HepG2 (cell line): ENCODE data around the gene TMEM240. TPM values are rescaled to one million over a fixed set of nuclear protein-coding genes. Genes with fewer than 3 reads are reported as not detected.

ENCODE experiments used
- AGO1 ChIP-seq: fragments of 200-400 bp; formaldehyde crosslinking; IDR thresholded peaks from 2 replicates; pipeline ENCODE4 v1.6.1; 2017; ENCODE audit warnings: mild to moderate bottlenecking, low read depth, low read length, moderate library complexity; ENCODE audit not compliant: poor library complexity, severe bottlenecking
- JUNB ChIP-seq: sonication (generic); formaldehyde crosslinking; IDR thresholded peaks from 2 replicates; pipeline ENCODE4 v1.8.0; 2022; ENCODE audit warnings: missing genetic modification reagents, mild to moderate bottlenecking, borderline replicate concordance
- KDM1A ChIP-seq: IDR thresholded peaks from 2 replicates; pipeline ENCODE4 v1.6.1; 2016; ENCODE audit warnings: missing compliant biosample characterization
- KDM5B ChIP-seq: sonication (generic); formaldehyde crosslinking; IDR thresholded peaks from 2 replicates; pipeline ENCODE4 v1.4.0; 2020; ENCODE audit warnings: missing genetic modification reagents, mild to moderate bottlenecking, borderline replicate concordance
- KLF15 ChIP-seq: sonication (generic); formaldehyde crosslinking; IDR thresholded peaks from 2 replicates; pipeline ENCODE4 v1.8.1; 2023; ENCODE audit warnings: borderline replicate concordance, mild to moderate bottlenecking, inconsistent platforms, missing genetic modification reagents, mixed read lengths
- MEIS1 ChIP-seq: sonication (generic); formaldehyde crosslinking; IDR thresholded peaks from 2 replicates; pipeline ENCODE4 v1.9.0; 2021; ENCODE audit warnings: mild to moderate bottlenecking, missing genetic modification reagents, moderate library complexity, borderline replicate concordance
- MIER3 ChIP-seq: IDR thresholded peaks from 2 replicates; pipeline ENCODE4 v1.6.1; 2016; ENCODE audit warnings: missing compliant biosample characterization, borderline replicate concordance
- NFE2L1 ChIP-seq: sonication (generic); formaldehyde crosslinking; IDR thresholded peaks from 2 replicates; pipeline ENCODE4 v1.4.0; 2020; ENCODE audit warnings: missing genetic modification reagents, mild to moderate bottlenecking, borderline replicate concordance
- NFKB2 ChIP-seq: sonication (generic); formaldehyde crosslinking; IDR thresholded peaks from 2 replicates; pipeline ENCODE4 v1.4.0; 2020; ENCODE audit warnings: missing genetic modification reagents, borderline replicate concordance
- POLR2AphosphoS5 ChIP-seq: IDR thresholded peaks from 2 replicates; pipeline ENCODE4 v1.6.1; 2012; ENCODE audit warnings: low read depth, low read length
- PPARG ChIP-seq: conservative IDR thresholded peaks from 2 replicates; pipeline ENCODE4 v1.6.1; 2016; ENCODE audit warnings: missing biosample characterization, missing genetic modification reagents
- SNAPC2 ChIP-seq: sonication (generic); formaldehyde crosslinking; IDR thresholded peaks from 2 replicates; pipeline ENCODE4 v1.8.1; 2022; ENCODE audit warnings: mild to moderate bottlenecking, missing genetic modification reagents
- STAT5B ChIP-seq: sonication (generic); formaldehyde crosslinking; IDR thresholded peaks from 2 replicates; pipeline ENCODE4 v1.4.0; 2020; ENCODE audit warnings: missing genetic modification reagents
- TFDP2 ChIP-seq: sonication (generic); formaldehyde crosslinking; IDR thresholded peaks from 2 replicates; pipeline ENCODE4 v1.4.0; 2020; ENCODE audit warnings: missing genetic modification reagents
- TMF1 ChIP-seq: sonication (generic); formaldehyde crosslinking; IDR thresholded peaks from 2 replicates; pipeline ENCODE4 v1.8.1; 2022; ENCODE audit warnings: low read depth, missing genetic modification reagents
- ZBTB20 ChIP-seq: sonication (generic); formaldehyde crosslinking; IDR thresholded peaks from 2 replicates; pipeline ENCODE4 v1.8.1; 2023; ENCODE audit warnings: missing genetic modification reagents, low read depth, mild to moderate bottlenecking, borderline replicate concordance
- ZBTB21 ChIP-seq: sonication (generic); formaldehyde crosslinking; IDR thresholded peaks from 2 replicates; pipeline ENCODE4 v1.4.0; 2020; ENCODE audit warnings: missing genetic modification reagents
- ZKSCAN8 ChIP-seq: IDR thresholded peaks from 2 replicates; pipeline ENCODE4 v1.6.1; 2016; ENCODE audit warnings: borderline replicate concordance, missing genetic modification reagents, missing compliant biosample characterization
- ZNF12 ChIP-seq: sonication (generic); formaldehyde crosslinking; IDR thresholded peaks from 2 replicates; pipeline ENCODE4 v1.5.0; 2020; ENCODE audit warnings: missing genetic modification reagents
- ZNF24 ChIP-seq: fragments of 450-650 bp; IDR thresholded peaks from 2 replicates; pipeline ENCODE4 v1.6.1; 2017; ENCODE audit warnings: antibody characterized with exemption, mild to moderate bottlenecking
- ZNF3 ChIP-seq: IDR thresholded peaks from 2 replicates; pipeline ENCODE4 v1.7.0; 2017; ENCODE audit warnings: inconsistent platforms
- ZNF335 ChIP-seq: sonication (generic); formaldehyde crosslinking; IDR thresholded peaks from 2 replicates; pipeline ENCODE4 v1.4.0; 2020; ENCODE audit warnings: missing genetic modification reagents
- ZNF446 ChIP-seq: sonication (generic); formaldehyde crosslinking; IDR thresholded peaks from 2 replicates; pipeline ENCODE4 v1.5.0; 2020; ENCODE audit warnings: mild to moderate bottlenecking, missing genetic modification reagents
- ZNF652 ChIP-seq: IDR thresholded peaks from 2 replicates; pipeline ENCODE4 v1.6.1; 2016; ENCODE audit warnings: low read depth, borderline replicate concordance
- ZNF670 ChIP-seq: sonication (generic); formaldehyde crosslinking; IDR thresholded peaks from 2 replicates; pipeline ENCODE4 v1.8.0; 2022; ENCODE audit warnings: mild to moderate bottlenecking, missing genetic modification reagents, borderline replicate concordance
- ZNF749 ChIP-seq: sonication (generic); formaldehyde crosslinking; IDR thresholded peaks from 2 replicates; pipeline ENCODE4 v1.8.0; 2022; ENCODE audit warnings: mild to moderate bottlenecking, missing genetic modification reagents, moderate library complexity, borderline replicate concordance
- ZNF75D ChIP-seq: sonication (generic); formaldehyde crosslinking; IDR thresholded peaks from 2 replicates; pipeline ENCODE4 v1.8.1; 2023; ENCODE audit warnings: missing genetic modification reagents, mild to moderate bottlenecking, borderline replicate concordance
- ZNF761 ChIP-seq: sonication (generic); formaldehyde crosslinking; conservative IDR thresholded peaks from 2 replicates; pipeline ENCODE4 v1.4.0; 2020; ENCODE audit warnings: mild to moderate bottlenecking, missing genetic modification reagents
- polyA plus RNA-seq, 8 experiments: library from polyadenylated mRNA; depleted of rRNA in 3 of 8; stranded (reverse) in 7 of 8; unstranded in 1 of 8; fragments of >200 nt; fragmentation: Illumina TruSeq in 4 of 8; extraction: Trizol in 4 of 8; gene quantifications; 2 replicates each; pipeline versions ENCODE4 v1.2.1 to v1.2.3, GENCODE V29; 2011 to 2016; ENCODE audit warnings: low read depth in 4 of 8, missing spikeins in 1 of 8, mixed read lengths in 1 of 8; ENCODE audit not compliant: insufficient read depth in 1 of 8
- total RNA-seq, 5 experiments: library from RNA; depleted of rRNA; stranded (reverse); fragments of >200 nt; fragmentation: Illumina TruSeq; extraction: Trizol; gene quantifications; 2 replicates each; pipeline ENCODE4 v1.2.3, GENCODE V29; 2016; ENCODE audit warnings: low read depth in 1 of 5
- TF ChIP-seq, protein P1 (sequence below): sonication (generic); formaldehyde crosslinking; conservative IDR thresholded peaks from 2 replicates; pipeline ENCODE4 v1.4.0; 2020; ENCODE audit warnings: missing genetic modification reagents

TMEM240 gene
- total and polyA plus RNA-seq, 2 of the 13 experiments (the other 11 are each of a cell fraction or from before 2014, with no cell fraction given) = 0.17 TPM; not detected in 1

DNA sequence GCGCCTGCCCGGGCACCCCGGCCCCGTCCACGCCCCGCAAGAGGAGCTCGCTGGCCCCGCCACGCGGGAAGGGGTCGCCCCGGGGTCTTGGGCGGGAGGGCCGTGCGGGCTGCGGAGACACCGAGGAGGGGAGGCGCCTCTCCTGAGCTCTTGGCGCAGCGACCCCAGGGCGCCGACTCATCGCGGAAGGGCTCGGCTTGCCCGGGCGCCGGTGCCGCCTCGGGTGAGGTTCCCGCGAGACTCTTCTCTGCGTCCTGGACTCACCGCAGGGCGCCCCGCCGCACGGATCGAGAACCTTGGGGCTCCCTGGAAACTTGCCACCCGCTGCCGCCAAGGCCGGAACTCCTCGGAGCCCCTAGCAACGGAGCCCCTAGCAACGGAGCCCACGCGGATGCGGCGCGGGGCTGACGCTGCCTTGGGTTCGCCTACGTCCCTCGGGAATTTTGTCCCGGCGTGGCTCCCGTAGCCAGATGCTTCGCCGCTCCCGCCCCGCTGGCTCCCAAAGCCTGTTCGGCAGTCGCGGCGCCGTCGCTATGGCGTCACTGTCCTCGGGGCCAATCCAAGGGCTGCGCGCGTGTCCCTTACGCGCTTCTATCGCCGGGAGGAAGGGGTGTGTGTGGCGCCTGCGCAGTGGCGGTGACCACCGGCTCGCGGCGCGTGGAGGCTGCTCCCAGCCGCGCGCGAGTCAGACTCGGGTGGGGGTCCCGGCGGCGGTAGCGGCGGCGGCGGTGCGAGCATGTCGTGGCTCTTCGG, 28.7 kb downstream of the TMEM240 start, which contains the start of gene ATAD3A (continued):
- TF ChIP-seq, protein P1, sequence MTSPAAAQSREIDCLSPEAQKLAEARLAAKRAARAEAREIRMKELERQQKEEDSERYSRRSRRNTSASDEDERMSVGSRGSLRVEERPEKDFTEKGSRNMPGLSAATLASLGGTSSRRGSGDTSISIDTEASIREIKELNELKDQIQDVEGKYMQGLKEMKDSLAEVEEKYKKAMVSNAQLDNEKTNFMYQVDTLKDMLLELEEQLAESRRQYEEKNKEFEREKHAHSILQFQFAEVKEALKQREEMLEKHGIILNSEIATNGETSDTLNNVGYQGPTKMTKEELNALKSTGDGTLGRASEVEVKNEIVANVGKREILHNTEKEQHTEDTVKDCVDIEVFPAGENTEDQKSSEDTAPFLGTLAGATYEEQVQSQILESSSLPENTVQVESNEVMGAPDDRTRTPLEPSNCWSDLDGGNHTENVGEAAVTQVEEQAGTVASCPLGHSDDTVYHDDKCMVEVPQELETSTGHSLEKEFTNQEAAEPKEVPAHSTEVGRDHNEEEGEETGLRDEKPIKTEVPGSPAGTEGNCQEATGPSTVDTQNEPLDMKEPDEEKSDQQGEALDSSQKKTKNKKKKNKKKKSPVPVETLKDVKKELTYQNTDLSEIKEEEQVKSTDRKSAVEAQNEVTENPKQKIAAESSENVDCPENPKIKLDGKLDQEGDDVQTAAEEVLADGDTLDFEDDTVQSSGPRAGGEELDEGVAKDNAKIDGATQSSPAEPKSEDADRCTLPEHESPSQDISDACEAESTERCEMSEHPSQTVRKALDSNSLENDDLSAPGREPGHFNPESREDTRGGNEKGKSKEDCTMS (CRISPR knock-in tag) = no peak
- TF ChIP-seq NFE2L1 (CRISPR knock-in tag) = no peak; the same call in 1 of the 2 replicates
- TF ChIP-seq ZNF670 = peak; percentile 82; the same call in 1 of the 2 replicates
- TF ChIP-seq ZNF3 (CRISPR knock-in tag) = no peak
- no peak for TF ChIP-seq SNAPC2 (CRISPR knock-in tag)
- TF ChIP-seq ZNF446 (CRISPR knock-in tag) = 0 out of 2 replicates have a peak, but pooled peaks have one; percentile 51
- no peak for TF ChIP-seq JUNB (CRISPR knock-in tag)
- peak; percentile 51; the same call in 1 of the 2 replicates for TF ChIP-seq NFKB2 (CRISPR knock-in tag)
- TF ChIP-seq MEIS1 (CRISPR knock-in tag) = no peak
- peak; percentile 84; the same call in 1 of the 2 replicates for TF ChIP-seq KDM5B (CRISPR knock-in tag)
- TF ChIP-seq TFDP2 (CRISPR knock-in tag) = peak; percentile 96
- TF ChIP-seq ZNF24 = no peak
- no peak for TF ChIP-seq TMF1 (CRISPR knock-in tag)
- TF ChIP-seq ZNF761 (CRISPR knock-in tag) = 0 out of 2 replicates have a peak, but pooled peaks have one; percentile 50
- peak; percentile 70; the same call in 1 of the 2 replicates for TF ChIP-seq ZBTB20 (CRISPR knock-in tag)
- no peak for TF ChIP-seq PPARG (CRISPR knock-in tag)
- TF ChIP-seq KLF15 (CRISPR knock-in tag) = no peak
- TF ChIP-seq ZNF749 = no peak
- TF ChIP-seq ZNF652 (CRISPR knock-in tag) = peak; percentile 13; the same call in 1 of the 2 replicates
- TF ChIP-seq ZNF335 (CRISPR knock-in tag) = peak; percentile 83
- no peak for TF ChIP-seq STAT5B (CRISPR knock-in tag)
- TF ChIP-seq ZNF12 (CRISPR knock-in tag) = no peak
- TF ChIP-seq ZNF75D = no peak
- TF ChIP-seq MIER3 = peak; percentile 92
- TF ChIP-seq AGO1 = peak; percentile 44
- TF ChIP-seq ZKSCAN8 = no peak; the same call in 1 of the 2 replicates
- TF ChIP-seq POLR2AphosphoS5 = peak; percentile 73
- TF ChIP-seq ZBTB21 = peak; percentile 90; the same call in 1 of the 2 replicates
- TF ChIP-seq KDM1A (CRISPR knock-in tag) = no peak; the same call in 1 of the 2 replicates
